HS-5 (cell line): ENCODE results near the gene ZC3H4.

Source experiments
- DNase-seq: peaks from one replicate; pipeline ENCODE4 v3.0.0-alpha.2; 2012; ENCODE audit warnings: low read depth

Gene ZC3H4

GRCh38 chr19:47047763-47048405, 65.7 kb downstream of the ZC3H4 start:
- DNase-seq: peak; percentile 63

DNA sequence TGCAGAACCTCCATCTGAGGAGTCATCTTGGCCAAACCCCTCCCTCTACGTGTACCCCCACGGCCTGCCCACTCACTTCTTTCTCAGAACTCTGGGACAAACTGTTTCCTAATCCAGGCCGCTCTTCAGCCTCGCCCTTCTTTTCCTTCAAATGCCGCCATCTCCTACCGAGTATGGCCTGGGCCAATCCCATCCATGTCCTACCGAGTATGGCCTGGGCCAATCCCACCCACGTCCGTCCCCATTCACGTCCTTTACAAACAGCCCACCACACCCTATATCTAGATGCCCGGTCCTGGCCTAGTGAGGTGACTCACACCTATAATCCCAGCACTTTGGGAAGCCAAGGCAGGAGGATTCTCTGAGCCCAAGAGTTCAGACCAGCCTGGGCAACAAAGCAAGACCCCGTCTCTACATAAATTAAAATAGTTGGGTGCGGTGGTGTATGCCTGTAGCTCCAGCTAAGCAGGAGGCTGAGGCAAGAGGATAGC, 66.3 kb downstream of the ZC3H4 start:
- no peak for DNase-seq

- DNase-seq: no peak
Measured at GRCh38 chr19:47045867-47046470, 67.6 kb downstream of the ZC3H4 start.

DNA sequence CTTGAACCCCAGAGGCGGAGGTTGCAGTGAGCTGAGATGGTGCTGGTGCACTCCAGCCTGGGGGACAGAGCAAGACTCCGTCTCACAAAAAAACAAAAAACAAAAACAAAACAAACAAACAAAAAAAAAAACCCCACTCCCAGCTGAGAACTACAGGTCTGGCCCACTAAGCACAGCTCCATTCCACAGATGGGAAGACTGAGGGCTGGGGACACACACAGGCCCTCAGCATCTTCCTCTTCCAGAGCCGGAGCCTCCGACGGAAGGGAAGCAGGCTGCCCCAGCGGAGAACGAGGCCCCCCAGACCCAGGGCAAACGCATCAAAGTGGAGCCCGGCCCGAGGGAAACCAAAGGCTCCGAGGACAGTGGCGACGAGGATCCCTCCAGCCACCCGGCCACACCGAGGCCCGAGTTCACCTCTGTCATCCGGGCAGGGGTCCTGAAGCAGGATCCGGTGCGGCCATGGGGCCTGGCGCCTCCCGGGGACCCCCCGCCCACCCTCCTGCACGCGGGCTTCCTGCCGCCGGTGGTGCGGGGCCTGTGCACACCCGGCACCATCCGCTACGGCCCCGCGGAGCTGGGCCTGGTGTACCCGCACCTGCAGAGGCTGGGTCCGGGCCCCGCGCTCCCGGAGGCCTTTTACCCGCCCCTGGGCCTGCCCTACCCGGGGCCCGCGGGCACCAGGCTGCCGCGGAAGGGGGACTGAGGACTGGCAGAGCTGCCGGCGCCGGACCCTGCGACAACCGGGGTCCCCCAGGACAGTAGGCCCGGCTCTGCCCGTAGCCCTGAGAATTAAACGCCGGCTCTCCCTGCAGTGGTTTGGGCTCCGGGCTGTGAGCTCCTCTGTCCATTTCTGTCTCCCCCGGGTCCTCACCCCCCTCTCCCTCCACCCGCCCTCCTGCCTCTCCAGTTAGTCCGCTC, 68.4 kb downstream of the ZC3H4 start:
- DNase-seq: no peak

- DNase-seq: no peak
Measured at GRCh38 chr19:47040869-47041268, 72.7 kb downstream of the ZC3H4 start.

- no peak for DNase-seq
Measured at GRCh38 chr19:47039239-47039874, 74.2 kb downstream of the ZC3H4 start.

GRCh38 chr19:47037766-47038165, 75.8 kb downstream of the ZC3H4 start:
- no peak for DNase-seq

DNA sequence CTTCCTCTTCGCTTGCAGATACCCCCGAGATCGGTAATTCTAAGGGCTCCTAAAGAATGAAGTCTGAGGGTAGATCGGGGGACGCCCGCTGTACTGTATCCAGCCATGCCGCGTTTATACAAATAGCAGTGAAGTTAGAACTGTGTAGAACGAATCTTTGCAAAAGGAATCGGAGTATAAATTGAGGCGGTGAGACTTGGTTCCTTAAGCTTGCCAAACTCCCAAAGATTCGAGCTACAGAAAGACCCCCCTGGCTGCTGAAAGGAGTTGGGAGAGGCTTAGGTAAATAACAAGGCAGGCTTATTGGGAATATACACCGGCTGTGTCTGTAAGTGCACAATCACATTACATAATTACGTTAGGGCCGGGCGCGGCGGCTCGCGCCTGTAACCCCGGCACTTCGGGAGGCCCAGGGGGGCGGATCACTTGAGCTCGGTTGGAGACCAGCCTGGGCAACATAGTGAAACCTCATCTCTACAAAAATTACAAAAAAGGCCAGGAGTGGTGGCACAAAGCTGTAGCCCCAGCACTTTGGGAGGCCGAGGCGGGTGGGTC, 77.4 kb downstream of the ZC3H4 start:
- no peak for DNase-seq

DNA sequence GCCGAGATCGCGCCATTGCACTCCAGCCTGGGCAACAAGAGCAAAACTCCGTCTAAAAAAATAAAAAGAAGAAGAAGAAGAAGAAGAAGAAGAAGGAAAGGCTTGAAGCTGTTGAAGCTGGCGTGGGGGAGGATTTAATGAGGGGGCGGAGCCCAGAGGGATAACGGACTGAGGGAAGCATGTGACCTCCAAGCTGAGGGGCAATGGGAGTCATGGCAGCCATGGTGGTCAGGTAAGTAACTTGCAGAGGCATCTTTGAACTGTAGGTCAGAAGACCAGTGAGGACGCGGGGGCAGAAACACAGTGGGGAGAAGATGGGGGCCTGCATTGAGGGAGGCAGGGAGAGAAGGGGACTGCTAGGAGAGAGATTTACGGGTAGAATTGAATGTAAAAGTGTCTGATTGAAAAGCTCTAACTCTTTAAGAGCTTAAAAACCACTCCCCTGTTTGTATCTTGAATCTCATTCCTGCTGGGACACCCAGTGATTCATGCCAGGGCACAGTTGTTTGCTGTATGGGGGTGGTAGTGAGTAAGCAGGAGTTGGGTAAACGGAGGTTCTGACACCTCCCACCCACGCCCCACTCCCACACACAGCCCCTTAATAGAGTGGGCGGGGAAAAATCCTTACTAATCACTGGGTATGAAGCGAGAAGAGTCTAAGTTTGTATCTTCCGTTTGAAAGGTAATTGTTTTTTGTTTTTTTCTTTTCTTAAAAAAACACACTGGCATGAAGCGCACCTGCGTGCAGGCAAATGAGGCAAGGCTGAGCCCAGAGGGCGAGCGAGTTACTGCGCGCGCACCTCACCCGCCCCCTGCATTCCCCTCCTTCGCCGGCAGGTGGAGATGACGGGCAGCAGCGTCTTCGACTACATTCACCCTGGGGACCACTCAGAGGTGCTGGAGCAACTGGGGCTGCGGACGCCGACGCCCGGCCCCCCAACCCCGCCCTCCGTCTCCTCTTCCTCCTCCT, 78.2 kb downstream of the ZC3H4 start:
- DNase-seq: peak; percentile 60

- no peak for DNase-seq
Measured at GRCh38 chr19:47032171-47032811, 81.3 kb downstream of the ZC3H4 start.

- no peak for DNase-seq
Measured at GRCh38 chr19:47028195-47028601, 85.4 kb downstream of the ZC3H4 start.

- DNase-seq: no peak
Measured at GRCh38 chr19:47027586-47028088, 85.9 kb downstream of the ZC3H4 start.

- no peak for DNase-seq
Measured at GRCh38 chr19:47026889-47027288, 86.7 kb downstream of the ZC3H4 start.

- no peak for DNase-seq
Measured at GRCh38 chr19:47026156-47026555, 87.4 kb downstream of the ZC3H4 start.

GRCh38 chr19:47024502-47024901, 89.1 kb downstream of the ZC3H4 start:
- no peak for DNase-seq

DNA sequence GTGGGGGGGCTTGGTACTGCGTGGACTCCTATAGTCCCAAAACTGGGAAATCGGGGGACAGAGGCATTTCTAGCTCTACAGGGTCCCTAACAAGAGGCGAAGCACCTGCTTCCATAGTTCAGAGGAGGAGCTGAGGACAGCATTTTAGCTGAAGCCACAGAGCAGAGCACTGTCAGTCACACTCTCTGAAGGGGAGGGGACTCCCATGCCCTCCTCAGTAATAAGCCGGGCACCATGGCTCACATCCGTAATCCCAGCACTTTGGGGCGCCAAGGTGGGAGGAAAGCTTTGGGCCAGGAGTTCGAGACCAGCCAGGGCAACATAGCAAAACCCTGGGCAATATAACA, 90.2 kb downstream of the ZC3H4 start:
- DNase-seq: no peak

DNA sequence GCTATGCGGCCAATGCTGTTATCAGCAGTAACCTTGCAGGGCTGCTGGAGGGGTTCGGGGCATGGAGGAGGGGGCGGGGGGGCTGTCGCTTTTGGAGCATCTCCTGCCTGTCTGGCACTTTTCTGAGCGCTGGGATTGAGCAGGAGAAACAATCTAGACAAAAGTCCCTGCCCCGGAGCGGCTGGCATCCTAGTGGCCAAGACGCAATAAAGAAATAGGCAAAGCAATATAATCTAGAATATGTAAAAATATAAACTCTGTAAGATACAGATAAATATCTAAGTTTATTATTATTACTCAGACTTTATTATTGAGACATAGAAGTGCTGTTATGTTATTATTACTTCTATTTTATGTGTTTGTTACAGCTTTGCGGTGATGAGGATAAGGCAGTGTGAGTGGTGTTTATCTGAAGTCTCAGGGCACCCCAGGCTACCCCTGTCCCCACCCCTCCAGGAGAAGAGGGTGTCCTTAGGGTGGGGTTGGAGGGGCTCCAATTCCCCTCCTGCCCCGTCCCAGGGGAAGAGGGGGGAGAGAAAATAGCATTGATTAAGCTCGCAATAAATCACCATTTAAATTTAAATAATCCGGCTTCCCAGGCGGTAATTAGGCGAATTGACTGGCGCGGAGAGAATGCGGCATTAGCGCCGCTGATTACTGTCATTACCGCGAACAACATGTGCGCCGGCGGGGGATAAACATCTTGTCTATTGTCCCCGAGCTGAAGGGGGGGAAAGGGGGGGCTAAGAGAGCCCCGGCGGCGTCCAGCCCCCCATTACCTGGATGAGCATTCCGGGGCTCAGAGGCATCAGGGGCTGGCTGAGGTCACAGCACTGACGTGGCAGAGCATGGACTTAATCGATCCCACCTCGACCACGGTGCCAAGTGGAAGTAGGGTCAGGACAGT, 90.8 kb downstream of the ZC3H4 start:
- no peak for DNase-seq

- no peak for DNase-seq
Measured at GRCh38 chr19:47022140-47022536, 91.4 kb downstream of the ZC3H4 start.

- no peak for DNase-seq
Measured at GRCh38 chr19:47021536-47022139, 91.9 kb downstream of the ZC3H4 start.
